ENCODE measurements around the gene SYT1. TPM values are rescaled to one million over a fixed set of nuclear protein-coding genes. Genes with fewer than 3 reads are reported as not detected.

SYT1 gene
- total RNA-seq, 1 experiment from 2014 or later = 0.63 TPM

DNA sequence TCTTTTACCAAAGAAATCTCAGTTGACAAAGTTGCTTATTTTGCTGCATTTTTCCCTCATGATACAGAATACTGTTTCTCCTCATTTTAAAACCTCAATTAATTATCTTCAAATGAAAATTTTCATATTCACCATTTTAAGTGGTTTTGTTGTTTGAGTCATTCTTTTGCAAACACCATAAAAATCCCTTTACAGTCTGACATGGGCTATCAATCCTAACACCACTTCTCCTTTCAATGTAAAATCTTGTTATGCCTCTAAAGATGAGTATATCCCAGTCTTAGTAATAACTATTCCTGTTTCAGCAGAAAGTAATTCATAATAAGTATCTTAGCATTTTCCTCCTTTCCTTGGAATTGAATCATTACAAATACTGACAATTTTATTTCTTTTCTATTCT, 192.2 kb downstream of the SYT1 start:
- DNase-seq (ENCODE audit: low read depth) = no peak

DNA sequence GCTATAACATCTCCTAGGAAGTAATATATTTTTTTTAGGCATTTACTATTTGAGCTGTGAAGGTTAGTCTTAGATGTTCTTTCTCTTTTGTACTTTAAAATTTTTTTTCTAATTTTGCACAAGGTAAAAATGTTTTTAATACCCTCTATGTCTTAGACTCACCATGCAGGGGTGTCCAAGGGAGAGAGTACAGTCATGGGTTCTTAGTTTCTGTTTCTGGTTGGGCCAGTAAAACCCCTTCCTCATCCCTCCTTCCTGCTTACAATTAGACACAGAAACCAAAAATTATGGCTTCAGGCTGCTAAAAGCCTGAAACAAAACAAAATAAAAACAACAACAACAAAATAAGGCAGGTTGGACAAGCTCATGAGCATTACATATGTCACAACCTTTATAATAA, 193.0 kb downstream of the SYT1 start:
- DNase-seq (ENCODE audit: low read depth) = no peak

DNA sequence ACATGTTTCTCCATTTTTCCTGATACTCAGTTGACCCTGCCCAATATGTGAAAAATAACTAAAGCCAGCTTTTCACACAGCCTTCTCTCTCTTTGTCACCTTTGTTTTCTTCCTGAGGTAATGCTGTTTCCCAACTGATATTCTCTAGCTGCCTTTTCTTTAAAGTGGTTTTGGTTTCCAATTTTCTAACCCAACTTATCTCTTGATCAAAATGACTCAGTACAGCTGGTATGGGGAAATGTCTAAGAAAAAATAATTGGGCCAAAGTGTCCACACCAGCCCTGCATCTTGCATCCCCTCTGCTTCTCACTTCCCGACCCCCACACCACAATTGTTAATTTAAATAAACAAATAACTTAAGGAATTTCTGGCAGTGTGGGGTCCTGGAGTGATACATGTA, 193.8 kb downstream of the SYT1 start:
- peak; percentile 72 for DNase-seq (ENCODE audit: low read depth)

DNA sequence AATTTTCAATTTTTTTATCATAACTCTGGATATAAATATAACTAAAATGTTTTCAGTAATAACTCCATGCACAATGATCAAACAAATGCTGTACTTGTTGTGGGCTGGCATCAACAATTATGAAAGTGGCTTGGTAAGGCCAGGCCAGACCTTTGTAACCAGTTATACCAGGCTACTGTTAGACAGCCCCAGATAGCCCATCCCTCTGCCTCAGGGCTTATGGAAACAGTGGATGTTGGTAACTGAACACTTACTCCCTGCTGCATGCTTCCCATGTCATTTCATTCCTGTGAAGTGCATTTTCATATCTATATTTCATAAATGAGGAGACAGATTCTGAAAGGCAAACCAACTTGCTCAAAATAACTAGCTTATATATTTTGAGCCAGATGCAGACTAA, 195.0 kb downstream of the SYT1 start:
- DNase-seq (ENCODE audit: low read depth) = no peak

DNA sequence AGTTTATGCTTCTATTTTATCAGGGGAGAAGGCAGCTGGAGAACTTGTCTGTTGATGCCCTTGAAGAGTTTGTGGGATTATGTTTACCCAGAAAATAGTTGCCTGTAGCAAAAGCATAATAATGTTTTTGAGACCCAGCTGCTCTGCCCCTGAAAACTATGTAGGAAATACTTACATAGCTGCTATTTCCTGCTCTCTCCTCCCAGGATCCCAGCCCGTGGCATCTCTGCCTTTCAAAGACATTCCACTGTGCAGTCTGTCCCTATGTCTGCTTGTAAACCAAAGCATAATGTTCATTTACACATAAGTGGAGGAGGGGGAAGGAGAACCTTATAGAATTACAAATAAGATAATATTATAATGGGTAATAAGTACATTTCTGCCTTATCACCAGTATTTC, 198.7 kb downstream of the SYT1 start:
- no peak for DNase-seq (ENCODE audit: low read depth)

DNA sequence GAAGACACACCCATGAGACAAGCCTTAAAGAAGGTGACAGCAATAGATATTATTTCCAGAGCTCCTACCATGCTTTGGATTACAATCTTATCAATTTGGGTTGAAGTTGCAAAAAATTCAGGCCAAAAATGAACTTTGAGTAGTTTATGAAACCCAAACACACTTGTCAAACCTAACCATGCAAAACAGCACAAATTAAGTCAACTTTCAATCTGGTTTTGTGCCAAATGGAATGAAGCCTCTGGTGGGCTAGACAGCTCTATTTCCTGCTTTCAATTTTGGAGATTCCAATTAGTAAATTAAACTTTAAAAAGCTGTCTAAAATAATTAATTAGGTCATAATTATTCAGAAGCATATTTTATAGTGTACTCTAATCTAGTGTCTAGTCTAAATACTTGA, 203.4 kb downstream of the SYT1 start:
- DNase-seq (ENCODE audit: low read depth) = no peak

DNA sequence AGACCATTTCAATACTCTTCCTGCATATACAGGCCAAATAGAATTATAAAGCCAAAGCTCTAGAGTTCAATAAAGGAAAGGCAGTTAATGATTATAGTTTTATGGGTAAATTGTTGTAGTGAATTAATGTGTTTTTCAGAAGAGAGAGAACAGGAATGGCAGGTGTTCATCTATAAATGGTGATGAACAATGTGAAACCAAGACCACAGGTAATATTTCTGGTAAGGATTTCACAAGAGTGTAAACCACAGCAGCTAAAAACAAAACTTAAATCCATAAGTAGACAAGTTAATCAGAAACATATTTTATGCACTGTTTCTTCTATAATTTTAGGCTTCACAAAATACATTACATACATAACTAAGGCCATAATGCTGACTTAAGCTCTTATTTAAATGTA, 204.4 kb downstream of the SYT1 start:
- no peak for DNase-seq (ENCODE audit: low read depth)

DNA sequence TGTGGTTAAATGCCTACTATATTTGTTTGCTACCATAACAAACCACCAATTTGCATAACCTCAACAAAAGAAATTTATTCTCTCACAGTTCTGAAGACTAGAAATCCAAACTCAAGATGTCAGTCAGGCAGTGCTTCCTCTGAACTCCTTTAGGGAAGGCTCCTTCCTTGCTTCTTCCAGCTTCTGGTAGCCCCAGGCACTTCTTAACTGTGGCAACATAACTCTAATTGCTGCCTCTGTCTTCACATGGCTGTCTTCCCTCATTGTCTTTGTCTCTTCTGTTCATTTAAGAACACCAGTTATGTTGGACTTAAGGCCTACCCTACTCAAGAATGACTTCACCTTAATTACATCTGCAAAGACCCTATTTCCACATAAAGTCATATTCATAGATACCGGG, 206.9 kb downstream of the SYT1 start:
- no peak for DNase-seq (ENCODE audit: low read depth)

DNA sequence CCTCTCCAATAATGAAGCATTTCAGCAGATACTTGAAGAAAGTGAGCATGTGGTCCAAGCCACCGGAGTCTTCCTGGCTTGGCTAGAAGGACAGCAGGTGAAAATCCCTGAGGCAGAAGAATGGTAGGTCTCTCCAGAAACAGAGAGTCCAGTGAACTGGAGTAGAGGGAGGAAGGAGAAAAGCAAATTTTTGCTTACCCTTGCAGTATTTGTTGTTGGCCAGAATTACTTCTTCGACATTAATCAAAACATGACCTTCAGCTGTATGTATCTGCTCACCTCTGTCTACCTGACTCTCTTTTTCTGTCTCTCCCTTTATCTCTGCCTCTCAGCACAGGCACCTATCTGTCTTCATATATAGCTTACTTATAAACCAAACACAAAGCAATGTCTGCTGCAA, 208.9 kb downstream of the SYT1 start:
- no peak for DNase-seq (ENCODE audit: low read depth)

DNA sequence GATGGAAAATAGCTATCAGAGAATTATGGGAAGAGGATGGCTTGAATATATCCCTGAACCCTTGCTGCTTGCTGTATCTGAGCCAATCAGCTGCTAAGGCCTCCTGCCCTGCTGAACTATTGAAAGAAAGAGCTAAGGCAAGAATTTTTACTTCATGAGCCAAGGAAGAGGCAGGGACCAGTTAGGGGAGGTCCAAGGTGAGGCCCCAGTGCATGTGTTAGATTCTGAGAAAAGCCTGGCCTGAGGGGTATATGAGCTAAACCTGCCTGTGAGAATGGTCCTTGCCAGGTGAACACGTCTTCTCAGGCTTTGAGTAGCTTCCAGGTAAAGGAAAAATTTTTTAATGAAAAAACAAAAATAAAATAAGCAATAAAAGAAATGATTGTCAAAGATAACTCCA, 218.0 kb downstream of the SYT1 start:
- no peak for DNase-seq (ENCODE audit: low read depth)

DNA sequence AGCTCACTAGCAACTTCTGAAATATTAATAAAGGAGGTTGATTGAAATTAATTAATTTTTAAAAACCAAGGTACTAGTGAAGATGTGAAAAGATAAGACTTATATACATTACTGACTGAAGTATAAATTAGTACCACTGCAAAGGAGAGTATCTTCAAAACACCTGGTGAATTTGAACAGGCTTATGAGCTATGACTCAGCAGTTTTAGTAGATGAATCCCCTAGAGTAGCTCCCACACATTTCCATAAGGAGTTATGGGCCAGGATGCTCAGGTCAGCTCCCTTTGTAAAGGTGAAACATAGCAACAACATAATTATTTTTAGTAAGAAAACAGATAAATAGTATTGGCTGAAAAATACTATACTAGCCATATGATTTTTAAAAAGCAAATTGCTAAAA, 218.6 kb downstream of the SYT1 start:
- no peak for DNase-seq (ENCODE audit: low read depth)

DNA sequence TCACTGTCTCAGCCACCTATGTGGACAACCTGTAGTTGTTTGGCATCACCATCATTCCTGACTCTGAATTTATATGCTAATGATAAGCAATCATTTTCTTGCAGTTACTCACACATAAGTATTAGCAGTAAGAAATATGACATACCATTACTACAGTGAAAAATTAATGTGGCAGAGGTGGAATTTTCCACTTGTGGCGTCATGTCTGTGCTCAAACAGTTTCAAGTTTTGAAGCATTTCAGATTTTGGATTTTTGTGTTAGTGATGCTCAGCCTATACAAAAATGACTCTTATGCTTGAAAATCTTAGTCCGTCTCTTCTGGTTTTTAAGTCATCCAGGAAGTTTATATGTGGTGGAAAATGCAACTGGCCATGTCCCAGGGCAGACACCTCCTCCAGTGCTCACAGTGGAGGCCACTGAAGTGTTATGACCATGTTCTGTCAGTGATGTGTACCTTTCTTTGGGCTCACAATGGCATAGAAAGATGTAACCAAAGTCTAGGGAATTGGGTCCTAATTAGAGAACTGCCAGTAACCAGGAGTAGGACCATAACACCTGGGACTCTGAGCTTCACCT, 220.6 kb downstream of the SYT1 start:
- DNase-seq (ENCODE audit: low read depth) = no peak

DNA sequence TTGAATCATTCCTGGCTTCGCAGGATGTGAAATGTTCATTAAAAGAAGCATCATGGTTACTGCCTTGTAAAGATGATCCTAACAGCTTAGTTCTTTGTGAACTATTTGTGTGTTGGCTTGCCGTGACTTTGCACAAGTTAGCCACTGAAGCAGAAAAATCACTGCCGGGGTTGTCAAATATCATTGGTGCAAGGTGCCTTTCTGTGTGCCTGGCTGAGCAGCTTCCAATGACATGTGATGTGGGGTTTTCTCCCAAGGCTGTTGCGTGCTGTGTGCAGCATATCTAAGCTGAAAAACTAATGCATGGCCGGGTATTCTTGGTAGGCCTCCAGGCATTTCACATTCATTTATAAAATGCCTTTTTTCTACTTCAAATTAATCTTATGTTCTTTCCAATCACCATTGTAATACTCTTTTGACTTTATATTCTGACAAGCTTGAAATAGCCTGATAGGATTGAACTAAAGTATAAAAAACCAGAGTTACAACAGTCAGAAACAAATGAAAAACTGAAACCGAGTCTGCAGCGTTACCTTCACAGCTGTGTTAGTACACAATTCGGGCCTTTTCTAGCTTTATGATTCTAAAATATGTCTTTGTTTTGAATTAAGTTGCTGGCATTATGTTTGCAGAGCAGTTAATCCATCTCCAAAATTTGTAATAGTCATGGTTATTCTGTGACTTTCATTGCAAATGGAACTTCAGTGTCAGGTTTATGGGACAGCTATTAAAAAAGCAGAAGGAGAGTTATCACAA, 222.1 kb downstream of the SYT1 start:
- DNase-seq (ENCODE audit: low read depth) = no peak

DNA sequence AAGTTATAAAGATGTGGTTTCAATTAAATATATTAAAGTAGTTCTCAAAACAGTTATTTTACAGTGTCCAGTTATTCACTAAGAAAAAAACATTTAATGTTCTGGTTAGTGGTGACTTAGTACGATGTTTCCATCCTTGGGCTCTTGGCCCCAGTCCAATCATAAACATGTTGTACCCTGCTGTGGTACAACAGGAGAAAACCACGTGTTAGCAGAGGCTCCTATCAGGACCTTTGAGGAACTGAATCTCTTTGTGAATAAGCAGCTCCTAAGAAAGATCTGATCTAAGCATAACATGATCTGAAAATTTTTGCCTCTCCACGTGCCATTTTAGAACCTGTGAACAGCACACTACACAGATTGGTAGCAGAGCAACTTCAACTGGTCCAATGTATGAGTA, 234.0 kb downstream of the SYT1 start:
- no peak for DNase-seq (ENCODE audit: low read depth)

DNA sequence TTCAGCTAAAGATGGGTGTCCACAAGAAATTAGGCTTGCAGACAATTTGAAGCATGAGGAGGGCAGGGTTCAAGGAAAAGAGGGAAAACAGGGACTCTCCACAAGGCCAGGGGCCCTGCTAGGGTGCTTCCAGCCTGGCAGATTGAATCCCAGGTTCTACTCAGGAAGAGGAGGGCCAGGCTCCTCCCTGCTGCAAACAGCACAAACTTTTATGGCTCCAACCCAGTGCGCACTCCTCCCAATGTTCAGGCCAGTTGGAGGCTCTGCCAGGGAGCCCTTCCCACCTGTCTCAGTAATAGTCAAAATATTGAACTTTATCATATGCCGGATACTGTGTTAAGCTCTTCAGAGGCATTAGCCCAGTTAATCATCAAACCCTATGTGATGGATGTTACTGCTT, 244.4 kb downstream of the SYT1 start:
- DNase-seq (ENCODE audit: low read depth) = no peak

DNA sequence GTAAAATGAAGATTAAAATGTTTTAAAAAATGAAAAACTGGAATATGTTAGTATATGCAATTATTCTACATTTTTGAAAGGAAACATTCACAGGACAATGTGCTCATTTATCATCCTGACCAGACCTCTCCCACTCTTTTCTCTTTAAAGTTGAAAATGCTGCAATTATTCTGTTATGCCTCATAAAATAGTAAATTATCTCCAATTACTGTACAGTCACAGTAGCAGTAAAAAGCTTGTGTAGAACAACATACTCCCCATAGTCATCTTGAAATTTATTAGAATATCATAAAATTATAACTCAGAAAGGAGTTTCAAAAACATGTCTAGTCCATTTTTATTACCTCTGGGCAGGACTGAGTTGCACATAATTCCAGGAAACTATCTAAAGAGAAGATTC, 250.3 kb downstream of the SYT1 start:
- DNase-seq (ENCODE audit: low read depth) = no peak

DNA sequence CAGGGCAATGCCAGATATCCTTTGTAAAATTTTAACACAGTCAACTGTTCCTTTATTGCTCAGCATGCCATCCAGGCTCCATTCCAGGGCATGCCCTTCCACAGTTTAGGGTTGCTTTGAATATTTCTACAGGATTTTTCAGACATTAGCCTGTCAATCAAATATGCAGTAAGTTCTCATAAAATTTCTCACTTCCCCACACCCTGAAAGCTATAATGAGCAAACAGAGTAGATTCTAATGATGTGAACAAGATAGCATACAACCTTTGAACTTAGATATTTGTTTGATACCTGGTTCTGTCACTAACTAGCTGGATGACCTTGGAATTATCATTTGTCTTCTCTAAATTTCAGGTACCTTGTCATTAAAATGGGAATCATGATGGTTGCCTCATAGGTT, 251.2 kb downstream of the SYT1 start:
- DNase-seq (ENCODE audit: low read depth) = no peak

DNA sequence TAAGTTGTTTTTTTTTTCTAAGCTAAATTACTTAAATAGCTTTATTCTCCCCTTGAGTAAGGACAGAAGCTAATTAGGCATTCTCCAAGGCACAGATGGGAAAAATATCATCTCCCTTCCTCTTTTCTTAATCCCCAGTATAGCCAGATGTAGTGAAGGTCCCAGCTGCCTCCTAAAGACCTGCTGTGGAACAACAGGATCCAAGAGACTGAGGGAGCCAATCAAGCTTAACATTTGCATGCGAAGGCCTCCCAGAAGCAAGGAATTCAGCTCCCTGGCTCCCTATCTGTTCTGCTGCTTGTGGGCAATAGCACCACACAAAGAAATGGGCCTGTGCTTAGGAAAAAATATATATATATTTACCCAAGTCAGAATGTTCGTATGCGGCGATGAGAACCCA, 255.2 kb downstream of the SYT1 start:
- DNase-seq (ENCODE audit: low read depth) = no peak

DNA sequence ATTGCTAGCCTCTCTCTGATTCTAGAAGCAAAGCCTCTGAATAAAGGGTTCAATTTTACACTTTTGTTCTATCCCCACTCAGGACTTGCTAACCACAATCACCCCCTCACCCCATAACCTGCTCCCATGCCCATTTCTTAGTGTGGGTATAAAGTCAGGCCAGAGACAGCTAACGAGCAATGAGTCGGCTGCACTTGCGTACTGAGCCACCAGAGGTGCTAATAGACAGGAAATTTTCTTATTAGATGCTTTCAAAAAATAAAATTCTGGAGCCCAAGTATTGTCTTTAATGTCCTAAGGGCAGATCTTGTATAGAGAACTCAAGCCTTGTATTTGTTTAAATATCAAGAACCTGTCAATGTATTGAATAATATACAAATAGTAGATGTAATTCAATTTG, 256.9 kb downstream of the SYT1 start:
- no peak for DNase-seq (ENCODE audit: low read depth)

DNA sequence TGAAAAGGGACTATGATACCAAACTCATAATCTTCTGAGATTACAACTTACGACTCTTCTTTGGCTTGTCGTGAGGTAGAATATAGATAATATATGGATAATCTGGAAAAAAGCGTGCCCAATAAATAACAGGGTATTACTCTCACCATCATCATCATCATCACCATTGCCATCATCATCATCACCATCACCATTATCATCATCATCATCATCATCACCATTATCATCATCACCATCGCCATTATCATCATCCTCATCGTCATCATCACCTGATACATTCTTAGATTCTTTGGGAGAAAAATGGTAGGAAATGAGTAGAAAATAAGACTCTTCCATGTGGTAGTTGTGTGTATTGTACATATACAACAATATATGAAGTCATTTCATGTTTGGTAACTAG, 259.8 kb downstream of the SYT1 start:
- DNase-seq (ENCODE audit: low read depth) = no peak

DNA sequence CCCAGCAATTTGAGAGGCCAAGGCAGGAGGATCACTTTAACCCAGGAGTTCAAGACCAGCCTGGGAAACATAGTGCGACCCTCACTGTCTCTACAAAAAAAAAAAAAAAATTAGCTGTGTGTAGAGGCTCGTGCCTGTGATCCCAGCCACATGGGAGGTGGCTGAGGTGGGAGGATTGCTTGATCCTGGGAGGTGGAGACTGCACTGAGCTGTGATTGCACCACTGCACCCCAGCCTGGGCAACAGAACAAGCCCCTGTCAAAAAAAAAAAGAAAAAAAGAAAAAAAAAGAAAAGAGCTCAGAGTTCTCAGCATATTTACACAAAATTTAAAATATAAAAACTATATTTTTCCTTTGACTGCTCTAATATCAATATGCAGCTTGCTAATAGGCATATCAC, 260.8 kb downstream of the SYT1 start:
- no peak for DNase-seq (ENCODE audit: low read depth)

DNA sequence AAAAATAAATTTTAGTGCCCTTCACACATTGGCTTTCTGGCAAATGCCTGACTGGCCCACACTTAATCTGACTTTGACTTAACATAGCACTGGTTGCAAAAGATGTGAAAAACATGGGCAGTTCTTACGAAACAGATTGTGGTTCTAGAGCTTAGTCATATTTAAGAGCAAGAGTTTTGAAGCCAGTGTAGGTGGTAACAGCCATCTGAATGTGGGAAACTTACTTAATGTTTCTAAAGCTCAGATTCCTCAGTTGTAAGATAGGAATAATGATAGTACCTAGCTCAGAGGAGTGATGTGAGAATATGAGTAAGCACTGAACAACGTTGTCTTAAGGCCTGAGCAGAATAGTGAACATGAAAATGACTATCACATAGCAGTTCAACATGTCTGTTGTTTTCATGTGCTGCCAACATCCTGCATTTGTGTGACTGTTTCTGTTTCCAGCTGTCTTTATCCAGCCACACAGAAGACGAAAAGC, 262.7 kb downstream of the SYT1 start:
- DNase-seq (ENCODE audit: low read depth) = peak; percentile 81

DNA sequence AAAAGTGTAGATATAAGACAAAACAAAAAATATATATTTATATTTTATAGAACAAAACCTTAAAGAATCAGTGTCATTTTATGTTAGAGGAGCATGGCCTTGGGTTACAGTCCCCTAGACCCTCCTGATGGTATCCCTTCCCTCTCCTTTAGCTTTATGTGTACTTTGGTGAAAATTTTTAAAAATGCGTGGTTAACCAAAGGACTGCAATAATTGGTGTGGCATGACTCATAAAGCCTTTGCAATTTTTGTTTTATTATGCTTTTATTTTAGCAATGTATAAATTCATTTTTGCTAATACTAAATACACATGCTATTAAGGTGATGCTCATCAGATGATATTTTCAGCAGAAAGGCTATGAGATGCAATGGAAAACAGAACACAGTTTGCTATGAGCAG, 264.4 kb downstream of the SYT1 start:
- DNase-seq (ENCODE audit: low read depth) = no peak
